Spinal cord (tissue), 10 donors: ENCODE results near the gene HIPK4. TPM values are rescaled to one million over a fixed set of nuclear protein-coding genes. Genes with fewer than 3 reads are reported as not detected.

Experiments used
- DNase-seq, 6 donors: peaks; one replicate each; pipeline versions ENCODE4 v3.0.0 to v3.0.0-alpha.2; 2013 to 2015; ENCODE audit warnings: low spot score in 6 of 6, low read depth in 4 of 6
- H3K27ac ChIP-seq: one replicate; pipeline ENCODE4 v1.5.1; 2013; ENCODE audit warnings: low read depth, low read length, control low read depth
- H3K27me3 ChIP-seq: one replicate; pipeline ENCODE4 v1.6.1; 2013; ENCODE audit warnings: low read length; ENCODE audit not compliant: control insufficient read depth, insufficient read depth
- H3K36me3 ChIP-seq: one replicate; pipeline ENCODE4 v1.6.1; 2013; ENCODE audit warnings: low read length; ENCODE audit not compliant: control insufficient read depth, insufficient read depth
- H3K4me1 ChIP-seq: one replicate; pipeline ENCODE4 v1.6.1; 2013; ENCODE audit warnings: low read length; ENCODE audit not compliant: control insufficient read depth, insufficient read depth
- H3K4me3 ChIP-seq: one replicate; pipeline ENCODE4 v1.5.1; 2013; ENCODE audit warnings: low read depth, low read length, control low read depth
- H3K9me3 ChIP-seq: one replicate; pipeline ENCODE4 v1.6.1; 2013; ENCODE audit warnings: low read length; ENCODE audit not compliant: control insufficient read depth, insufficient read depth
- WGBS: methylation state at CpG from one replicate; pipeline ENCODE4 v1.1.5; 2013; ENCODE audit warnings: missing lambda C conversion rate; ENCODE audit not compliant: insufficient coverage; 5-methylcytosine and 5-hydroxymethylcytosine counted together
- polyA plus RNA-seq, 2 donors: library from polyadenylated mRNA; unstranded; fragments of 120-200 nt; gene quantifications; one replicate each; pipeline ENCODE4 v1.2.1, GENCODE V29; 2013; ENCODE audit not compliant: insufficient read length in 2 of 2
- total RNA-seq, 2 donors: library from RNA; depleted of rRNA in 1 of 2; stranded (reverse); fragments of 120-200 nt in 1 of 2; fragments of >200 nt in 1 of 2; gene quantifications; one replicate each; pipeline versions ENCODE4 v1.2.3 to v1.2.4, GENCODE V29; 2013 to 2014
- donor health status: healthy.

HIPK4 gene
- total and polyA plus RNA-seq, 4 donors: 0.10 to 1.6 (median 0.40) TPM

DNA sequence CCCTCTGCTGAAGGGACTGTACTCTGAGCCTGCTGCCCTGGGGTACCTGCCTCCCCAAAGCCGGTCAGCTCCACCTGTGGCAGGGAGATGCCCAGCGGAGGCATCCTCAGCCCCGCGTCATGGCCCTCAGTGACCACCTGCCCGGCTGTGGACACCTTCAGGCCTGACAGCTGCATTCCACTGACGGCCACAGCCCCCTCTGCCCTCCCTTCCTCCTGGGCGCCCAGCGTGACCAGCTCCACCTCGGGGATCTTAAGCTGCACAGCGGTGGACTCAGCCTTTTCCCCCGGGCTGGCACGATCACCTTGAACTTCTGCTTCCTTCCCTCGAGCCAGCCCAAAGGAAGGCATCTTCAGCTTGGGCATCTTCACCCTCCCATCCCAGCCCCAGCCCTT is 4.8 kb upstream of the HIPK4 start:
- Histone ChIP-seq H3K27ac (no peak overlapping the region), H3K36me3 (peaks cover 22% of the 10 kb centered on the region), H3K27me3 (peaks cover 2% of the 10 kb centered on the region), H3K4me3 (no peak overlapping the region), H3K4me1 (peaks cover 6% of the 10 kb centered on the region), H3K9me3 (no peaks in the 10 kb centered on the region)
- WGBS: 74% methylated on average over 13 of the region's 13 CpGs
- no peak for DNase-seq

DNA sequence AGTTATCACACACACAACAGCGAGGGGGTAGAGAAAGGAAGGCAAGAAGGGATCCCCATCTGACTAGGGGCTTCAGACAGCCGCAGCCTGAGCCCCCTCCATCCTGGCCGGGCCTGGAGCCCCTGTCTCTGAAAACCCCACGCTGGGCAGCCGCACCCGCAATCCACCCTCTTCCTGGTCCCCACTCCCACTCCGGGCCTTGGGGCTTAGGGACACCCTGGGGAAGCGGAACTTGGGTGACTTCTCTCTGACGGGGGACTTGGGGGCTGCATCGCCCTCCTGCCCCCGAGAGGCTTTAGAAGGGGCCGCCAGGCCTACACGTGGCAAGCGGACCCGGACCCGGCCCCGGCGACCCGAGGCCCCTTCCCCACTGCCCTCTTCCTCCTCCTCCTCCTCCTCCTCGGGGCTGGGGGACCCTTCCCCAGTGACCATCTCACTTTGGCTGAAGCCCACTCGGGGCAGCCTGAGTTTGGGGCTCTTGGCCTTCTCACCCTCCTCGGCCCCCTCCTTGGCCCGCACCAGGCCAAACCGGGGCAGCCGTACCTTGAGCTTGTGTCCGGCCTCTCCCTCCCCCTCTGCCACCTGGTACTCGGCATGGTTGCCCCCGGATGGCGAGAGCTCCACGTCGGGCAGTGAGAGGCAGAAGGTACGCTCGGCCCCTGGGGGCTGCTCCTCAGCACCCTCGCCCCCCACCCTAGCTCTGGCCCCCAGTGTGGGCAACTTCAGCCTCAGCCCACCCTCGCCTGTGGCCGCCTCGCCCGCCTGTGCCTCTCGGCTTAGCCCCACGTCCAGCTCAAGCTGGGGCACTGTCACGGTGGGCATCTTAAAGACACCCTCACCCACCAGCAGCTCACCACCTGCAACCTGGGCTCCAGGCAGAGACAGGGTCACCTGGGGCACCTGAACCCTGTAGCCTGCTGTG is 4.2 kb upstream of the HIPK4 start:
- no peak for DNase-seq

DNA sequence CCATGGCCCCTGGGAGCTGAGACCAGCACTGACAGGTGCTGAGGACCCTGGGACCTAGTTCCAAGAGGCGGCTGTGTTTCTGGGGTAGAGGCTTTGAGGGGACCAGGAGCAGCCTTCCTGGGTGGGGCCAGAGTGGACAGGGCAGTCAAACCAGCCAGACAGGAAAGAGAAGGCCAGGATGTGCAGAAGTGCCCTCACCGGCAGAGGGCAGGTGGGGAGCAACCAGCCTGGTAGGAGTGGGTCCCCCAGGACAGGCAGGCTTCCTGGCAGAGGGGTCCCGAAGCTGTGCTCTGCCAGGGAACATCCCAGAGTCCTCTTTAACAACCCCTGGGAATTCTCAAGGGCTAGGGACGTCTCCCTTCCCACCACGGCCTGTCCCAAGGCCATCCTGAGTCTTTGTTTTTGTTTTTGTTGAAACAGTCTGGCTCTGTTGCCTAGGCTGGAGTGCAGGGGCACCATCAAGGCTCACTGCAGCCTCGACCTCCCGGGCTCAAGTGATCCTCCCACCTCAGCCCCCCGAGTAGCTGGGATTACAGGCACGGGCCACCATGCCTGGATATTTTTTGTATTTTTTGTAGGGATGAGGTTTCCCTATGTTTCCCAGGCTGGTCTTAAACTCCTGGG is 3.0 kb upstream of the HIPK4 start:
- DNase-seq: no peak
- Histone ChIP-seq H3K4me3 (no peak overlapping the region), H3K4me1 (no peaks in the 10 kb centered on the region), H3K36me3 (peaks cover 25% of the 10 kb centered on the region), H3K27me3 (peaks cover 2% of the 10 kb centered on the region), H3K27ac (no peak overlapping the region), H3K9me3 (no peaks in the 10 kb centered on the region)
- 48% methylated on average over 4 of the region's 9 CpGs for WGBS

More for the DNA sequence above, 4.2 kb upstream of the HIPK4 start:
- WGBS: 86% methylated on average over 32 of the region's 41 CpGs
- peaks cover 25% of the 10 kb centered on the region for H3K36me3 ChIP-seq
- peaks cover 6% of the 10 kb centered on the region for H3K4me1 ChIP-seq
- H3K9me3 ChIP-seq: no peaks in the 10 kb centered on the region
- H3K27me3 ChIP-seq: peaks cover 2% of the 10 kb centered on the region
- no peak overlapping the region for H3K27ac ChIP-seq
- H3K4me3 ChIP-seq: no peak overlapping the region

DNA sequence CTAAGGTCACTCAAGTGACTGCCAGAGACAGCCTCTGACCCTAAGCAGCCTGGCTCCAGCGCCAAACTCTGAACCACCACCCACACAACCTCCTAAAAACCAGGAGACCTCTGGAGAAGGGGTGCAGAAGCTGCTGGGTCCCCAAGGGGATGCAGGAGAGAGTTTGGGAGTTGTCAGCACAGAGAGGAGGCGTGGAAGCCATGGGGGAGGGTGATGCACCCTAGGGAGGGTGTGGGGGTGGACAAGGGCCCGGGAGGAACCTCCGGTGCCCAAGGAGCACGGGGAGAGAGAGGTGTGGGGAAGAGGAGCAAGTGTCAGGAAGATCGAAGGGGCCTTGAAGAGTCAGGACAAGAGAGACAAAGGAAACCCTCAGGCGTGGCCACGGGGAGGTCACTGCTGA is 2.1 kb upstream of the HIPK4 start:
- Histone ChIP-seq H3K36me3 (peaks cover 19% of the 10 kb centered on the region), H3K4me3 (no peak overlapping the region), H3K9me3 (no peaks in the 10 kb centered on the region), H3K27ac (no peak overlapping the region), H3K4me1 (no peaks in the 10 kb centered on the region), H3K27me3 (no peaks in the 10 kb centered on the region)
- WGBS: 71% methylated on average over 7 of the region's 8 CpGs
- no peak for DNase-seq

DNA sequence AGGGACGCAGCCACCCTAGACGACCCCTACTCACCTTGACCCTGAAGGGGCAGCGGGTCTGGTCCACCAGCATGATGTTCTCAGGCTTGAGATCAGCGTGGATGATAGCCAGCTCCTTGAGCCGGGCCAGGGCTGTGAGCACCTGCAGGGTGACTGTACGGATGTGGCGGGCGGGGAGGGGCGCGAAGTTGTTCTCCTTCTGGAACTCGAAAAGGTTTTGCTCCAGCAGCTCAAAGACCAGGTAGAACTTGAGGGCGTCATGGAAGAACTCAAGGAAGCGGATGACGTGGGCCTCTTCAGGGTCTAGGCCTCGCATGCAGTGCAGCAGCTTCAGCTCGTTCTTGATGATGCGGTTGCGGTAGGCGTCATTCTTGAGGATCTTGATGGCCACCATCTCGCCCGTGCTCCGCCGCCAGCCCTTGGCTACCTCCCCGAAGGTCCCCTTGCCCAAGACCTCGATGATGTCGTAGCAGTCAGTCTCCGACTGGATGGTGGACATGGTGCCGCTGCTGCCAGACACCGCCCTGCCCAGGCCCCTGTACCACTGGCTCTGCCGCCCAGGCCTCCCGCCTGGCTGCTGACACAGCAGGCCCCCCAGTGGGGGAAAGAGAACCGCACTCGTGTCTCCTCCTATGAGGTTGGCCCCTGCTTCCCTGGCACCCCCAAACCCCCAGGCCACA is 437 bp downstream of the HIPK4 start:
- Histone ChIP-seq H3K4me1 (no peaks in the 10 kb centered on the region), H3K27me3 (no peaks in the 10 kb centered on the region), H3K4me3 (no peak overlapping the region), H3K9me3 (no peaks in the 10 kb centered on the region), H3K36me3 (peaks cover 13% of the 10 kb centered on the region), H3K27ac (no peak overlapping the region)
- 94% methylated on average over 31 of the region's 33 CpGs for WGBS
- DNase-seq: no peak

DNA sequence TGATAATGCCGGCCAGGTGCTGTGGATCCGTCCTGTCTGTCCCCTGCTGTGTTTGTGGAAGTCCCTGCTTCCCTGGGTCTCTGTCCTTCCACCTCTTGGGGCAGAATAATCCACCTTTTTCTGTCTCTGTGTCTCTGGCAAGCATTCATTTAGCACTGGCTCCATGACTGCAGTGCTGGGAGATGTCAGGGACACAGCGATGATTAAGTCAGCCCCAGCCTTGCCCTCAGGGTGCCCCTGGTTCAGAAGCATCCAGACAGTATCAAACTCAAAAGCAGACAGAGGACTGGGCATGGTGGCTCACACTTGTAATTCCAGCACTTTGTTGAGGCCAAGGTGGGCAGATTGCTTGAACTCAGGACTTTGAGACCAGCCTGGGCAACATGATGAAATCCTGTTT is 1.5 kb downstream of the HIPK4 start:
- Histone ChIP-seq H3K27ac (no peak overlapping the region), H3K4me1 (no peaks in the 10 kb centered on the region), H3K4me3 (no peak overlapping the region), H3K9me3 (no peaks in the 10 kb centered on the region), H3K27me3 (no peaks in the 10 kb centered on the region), H3K36me3 (peaks cover 9% of the 10 kb centered on the region)
- 68% methylated on average over 3 of the region's 3 CpGs for WGBS
- no peak for DNase-seq

DNA sequence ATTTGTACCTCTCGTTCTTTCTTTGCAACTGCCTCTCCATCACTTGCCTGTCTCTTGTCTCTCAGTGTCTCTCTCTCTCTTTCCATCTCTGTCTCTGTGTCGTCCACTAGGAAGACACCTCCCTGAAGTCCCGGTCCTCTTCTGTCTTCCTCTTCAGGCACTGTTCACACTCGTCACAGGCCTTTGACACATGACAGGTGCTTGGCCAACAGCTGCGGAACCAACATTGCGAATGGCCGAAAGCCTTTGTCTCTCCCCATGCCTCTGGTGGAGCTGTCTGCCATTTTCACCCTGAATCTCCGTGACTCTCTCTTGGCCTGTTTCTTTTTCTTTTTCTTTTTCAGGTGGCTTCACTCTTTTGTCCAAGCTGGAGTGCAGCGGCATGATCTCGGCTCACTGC is 2.8 kb downstream of the HIPK4 start:
- Histone ChIP-seq H3K9me3 (no peaks in the 10 kb centered on the region), H3K4me1 (no peaks in the 10 kb centered on the region), H3K36me3 (peaks cover 9% of the 10 kb centered on the region), H3K4me3 (no peak overlapping the region), H3K27ac (no peak overlapping the region), H3K27me3 (no peaks in the 10 kb centered on the region)
- DNase-seq: no peak
- 81% methylated on average over 8 of the region's 10 CpGs for WGBS

DNA sequence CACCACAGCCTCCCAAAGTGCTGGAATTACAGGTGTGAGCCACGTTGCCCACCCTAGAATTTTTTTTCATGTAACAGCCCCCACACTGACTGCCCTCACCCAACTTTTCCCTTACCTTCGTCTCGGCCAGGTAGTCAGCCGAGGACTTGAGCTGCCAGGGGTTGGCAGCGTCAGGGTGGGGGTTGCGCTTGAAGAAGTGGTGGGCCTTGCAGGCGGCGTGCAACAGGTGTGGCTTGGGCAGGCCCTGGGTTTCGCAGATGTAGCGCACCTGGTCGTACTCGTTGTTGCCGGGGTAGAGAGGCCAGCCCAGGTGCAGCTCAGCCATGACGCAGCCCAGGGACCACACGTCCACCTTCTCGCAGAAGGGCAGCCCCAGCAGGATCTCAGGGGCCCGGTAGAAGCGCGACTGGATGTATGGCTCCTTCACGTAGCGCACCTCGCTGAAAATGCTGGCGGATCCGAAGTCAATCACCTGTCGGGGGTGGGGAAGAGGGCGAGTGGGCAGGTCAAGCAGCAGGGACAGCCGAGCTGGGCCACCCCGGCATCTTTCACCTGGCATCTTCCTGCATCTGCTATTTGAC is 6.2 kb downstream of the HIPK4 start:
- no peaks in the 10 kb centered on the region for H3K27me3 ChIP-seq
- H3K4me3 ChIP-seq: no peak overlapping the region
- peaks cover 29% of the 10 kb centered on the region for H3K36me3 ChIP-seq
- no peaks in the 10 kb centered on the region for H3K9me3 ChIP-seq
- 85% methylated on average over 25 of the region's 28 CpGs for WGBS
- no peaks in the 10 kb centered on the region for H3K4me1 ChIP-seq
- H3K27ac ChIP-seq: no peak overlapping the region
- DNase-seq: no peak

DNA sequence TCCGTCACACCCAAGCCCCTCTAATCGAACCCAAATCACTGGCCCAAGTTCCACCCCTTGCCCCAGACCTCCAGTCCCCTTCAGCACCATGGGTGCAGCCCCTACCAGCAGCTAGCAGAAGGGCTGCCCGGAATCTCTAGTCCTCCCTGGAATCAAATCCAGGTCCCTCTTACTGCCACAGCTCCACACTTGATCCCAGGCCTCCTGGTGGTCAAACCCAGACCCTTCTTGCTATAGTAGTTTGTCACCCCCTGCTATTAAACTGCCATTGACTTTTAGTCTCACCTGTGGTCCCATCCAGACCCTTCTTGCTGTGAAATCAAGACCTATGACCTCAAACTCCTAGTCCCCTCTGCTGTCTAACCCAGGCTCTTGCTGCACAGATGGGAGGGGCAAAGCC is 8.7 kb downstream of the HIPK4 start:
- H3K36me3 ChIP-seq: peaks cover 53% of the 10 kb centered on the region
- WGBS: 89% methylated on average over 3 of the region's 3 CpGs
- no peaks in the 10 kb centered on the region for H3K4me1 ChIP-seq
- DNase-seq: no peak
- no peaks in the 10 kb centered on the region for H3K9me3 ChIP-seq
- no peak overlapping the region for H3K4me3 ChIP-seq
- H3K27me3 ChIP-seq: no peaks in the 10 kb centered on the region
- H3K27ac ChIP-seq: no peak overlapping the region
